OCI-LY7 (cell line): ENCODE measurements around the gene NPDC1. TPM values are rescaled to one million over a fixed set of nuclear protein-coding genes. Genes with fewer than 3 reads are reported as not detected.
"Not testable (repeated sequence)": the region's sequence is repeated elsewhere in the genome, so short reads cannot be mapped to it uniquely, and the experiment has no call there.

Source experiments
- BruUV-seq: library from RNA; stranded (reverse); fragments of 400-500 nt; replicated peaks from 2 replicates; lab custom pipeline; 2021; lab: Mats Ljungman, UMichigan
- CTCF ChIA-PET: fragments of 300-600 bp; sonication (Branson Sonifier 250); formaldehyde crosslinking; loops from one replicate; lab custom pipeline; 2022; ENCODE audit warnings: antibody characterized with exemption; ENCODE audit not compliant: unreplicated experiment; lab: Charles Lee
- POLR2A ChIA-PET: fragments of 300-600 bp; sonication (Branson Sonifier 250); formaldehyde crosslinking; loops from one replicate; lab custom pipeline; 2022; ENCODE audit warnings: antibody characterized with exemption; lab: Charles Lee
- DNase-seq: peaks from one replicate; pipeline ENCODE4 v3.0.0-alpha.2; 2015; ENCODE audit warnings: low spot score
- H2AFZ ChIP-seq: fragments of 200-600 bp; sonication (generic), shearing (Covaris generic); 2 replicates; pipeline ENCODE4 v1.6.1; 2014; ENCODE audit warnings: mild to moderate bottlenecking, antibody characterized with exemption, low read length, moderate library complexity
- H3K27ac ChIP-seq: fragments of 200-600 bp; sonication (generic); 2 replicates; pipeline ENCODE4 v1.5.1; 2014; ENCODE audit warnings: mixed run types, low read depth, mild to moderate bottlenecking, moderate library complexity, low read length, inconsistent platforms; ENCODE audit not compliant: poor library complexity, severe bottlenecking
- H3K36me3 ChIP-seq: fragments of 200-600 bp; sonication (generic); 2 replicates; pipeline ENCODE4 v1.6.1; 2014; ENCODE audit warnings: mild to moderate bottlenecking, antibody characterized with exemption, low read length, moderate library complexity, mixed read lengths; ENCODE audit not compliant: insufficient read depth
- H3K4me1 ChIP-seq: fragments of 200-600 bp; sonication (generic); 2 replicates; pipeline ENCODE4 v1.5.1; 2014; ENCODE audit warnings: mild to moderate bottlenecking, low read length; ENCODE audit not compliant: insufficient read depth, poor library complexity, severe bottlenecking
- H3K4me2 ChIP-seq: fragments of 200-600 bp; sonication (generic); 2 replicates; pipeline ENCODE4 v1.6.1; 2014; ENCODE audit warnings: mild to moderate bottlenecking, low read length
- H3K4me3 ChIP-seq: fragments of 200-600 bp; sonication (generic); 2 replicates; pipeline ENCODE4 v1.5.1; 2014; ENCODE audit warnings: mild to moderate bottlenecking, low read depth, low read length; ENCODE audit not compliant: poor library complexity, severe bottlenecking
- H3K79me2 ChIP-seq: fragments of 200-600 bp; sonication (generic); 2 replicates; pipeline ENCODE4 v1.6.1; 2016; ENCODE audit warnings: low read depth, mild to moderate bottlenecking, low read length, moderate library complexity, mixed read lengths; ENCODE audit not compliant: insufficient read depth
- H3K9me2 ChIP-seq: fragments of 200-600 bp; sonication (generic); 2 replicates; pipeline ENCODE4 v1.6.1; 2016; ENCODE audit warnings: mild to moderate bottlenecking, low read length, mixed read lengths; ENCODE audit not compliant: insufficient read depth
- H3K9me3 ChIP-seq: fragments of 200-600 bp; sonication (generic); 2 replicates; pipeline ENCODE4 v1.6.1; 2014; ENCODE audit warnings: mild to moderate bottlenecking, mixed run types, low read length, mixed read lengths
- H4K20me1 ChIP-seq: fragments of 200-600 bp; sonication (generic); 2 replicates; pipeline ENCODE4 v1.6.1; 2014; ENCODE audit warnings: mild to moderate bottlenecking, antibody characterized with exemption, low read length, moderate library complexity, mixed read lengths; ENCODE audit not compliant: insufficient read depth
- CTCF ChIP-seq: fragments of 200-600 bp; sonication (generic); conservative IDR thresholded peaks from 2 replicates; pipeline ENCODE4 v1.5.1; 2014; ENCODE audit warnings: mild to moderate bottlenecking, antibody characterized with exemption, low read length, moderate library complexity, mixed read lengths
- EZH2phosphoT487 ChIP-seq: fragments of 200-600 bp; sonication (generic); IDR thresholded peaks from 2 replicates; pipeline ENCODE4 v1.6.1; 2018; ENCODE audit warnings: low read depth, borderline replicate concordance, mild to moderate bottlenecking, mixed run types, antibody characterized with exemption, low read length, moderate library complexity, mixed read lengths
- intact Hi-C: fragments of 100-400 bp; cut with micrococcal nuclease; formaldehyde crosslinking; loops from one replicate; pipeline ENCODE4 v1.10.0; 2022; ENCODE audit not compliant: unreplicated experiment
- total RNA-seq, 2 experiments: library from RNA; depleted of rRNA in 1 of 2; stranded (reverse); fragments of >200 nt in 1 of 2; shearing (Covaris generic) in 1 of 2; gene quantifications; 2 replicates each; pipeline ENCODE4 v1.2.3, GENCODE V29; 2014 to 2022

Gene NPDC1
- total RNA-seq, 2 experiments from 2014 or later: 0.32 to 0.38 TPM

- intact Hi-C loops: no loop called here
- peak; percentile 52 for DNase-seq
- Histone ChIP-seq H3K79me2 (peaks cover 9% of the 10 kb centered on the region; the same call in 1 of the 2 replicates), H3K9me2 (no peaks in the 10 kb centered on the region), H3K36me3 (peaks cover 23% of the 10 kb centered on the region; the same call in 1 of the 2 replicates), H2AFZ (no peak overlapping the region), H4K20me1 (no peaks in the 10 kb centered on the region), H3K4me3 (no peak overlapping the region), H3K9me3 (no peaks in the 10 kb centered on the region), H3K4me1 (peaks cover 14% of the 10 kb centered on the region), H3K4me2 (no peak overlapping the region), H3K27ac (no peak overlapping the region)
- TF ChIP-seq EZH2phosphoT487: no peak
- TF ChIP-seq CTCF: peak; percentile 80
- POLR2A ChIA-PET: no interaction called here
- no TSS peak for BruUV-seq
- CTCF ChIA-PET: interaction anchor here (0.6 kb wide), 2 partner anchors 13 to 190 kb away, joined by 3 to 5 read pairs; partner anchors contain the start of gene UAP1L1
Measured at GRCh38 chr9:137064027-137064879, 18.3 kb upstream of the NPDC1 start.

- no peak for DNase-seq
- ChIA-PET CTCF (interaction anchor here (0.6 kb wide), 1 partner anchor 191 kb away, joined by 3 read pairs; no protein-coding TSS in a partner anchor), POLR2A (no interaction called here)
- no peaks in the 10 kb centered on the region for H3K9me3 ChIP-seq
- peaks cover 7% of the 10 kb centered on the region for H3K4me1 ChIP-seq
- 0 out of 2 replicates have a peak, but pooled peaks cover under 1% of the 10 kb centered on the region for H3K79me2 ChIP-seq
- no peaks in the 10 kb centered on the region for H3K9me2 ChIP-seq
- no peak overlapping the region for H3K4me2 ChIP-seq
- peaks cover 23% of the 10 kb centered on the region; the same call in 1 of the 2 replicates for H3K36me3 ChIP-seq
- H2AFZ ChIP-seq: no peak overlapping the region
- TF ChIP-seq EZH2phosphoT487 (no peak), CTCF (no peak)
- intact Hi-C loops: no loop called here
- no peak overlapping the region for H3K4me3 ChIP-seq
- H4K20me1 ChIP-seq: no peaks in the 10 kb centered on the region
- no peak overlapping the region for H3K27ac ChIP-seq
- BruUV-seq: no TSS peak
Measured at GRCh38 chr9:137063311-137064026, 17.5 kb upstream of the NPDC1 start.

DNA sequence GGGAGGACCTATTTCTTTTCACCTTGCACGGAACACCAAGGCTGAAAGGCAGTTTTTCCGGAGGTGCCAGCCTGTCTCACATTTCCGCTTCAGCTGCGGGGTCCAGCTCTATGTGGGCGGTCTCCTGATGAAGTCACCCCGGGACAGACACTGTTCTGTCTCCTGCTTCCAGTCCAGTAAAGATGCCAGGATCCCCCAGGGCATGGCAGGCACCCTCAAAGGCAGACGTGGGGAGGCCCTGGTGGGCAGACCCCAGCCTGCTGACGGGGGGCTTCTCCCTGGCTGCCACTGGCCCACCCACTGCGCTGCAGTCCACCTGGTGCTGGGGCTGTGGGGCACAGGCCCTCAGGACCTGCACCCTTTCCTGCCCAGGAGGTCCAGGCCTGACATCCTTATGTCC lies 16.8 kb upstream of the NPDC1 start:
- POLR2A ChIA-PET, H3K27ac ChIP-seq, H3K4me2 ChIP-seq, H3K4me1 ChIP-seq, H3K9me3 ChIP-seq, BruUV-seq, H3K79me2 ChIP-seq, CTCF ChIA-PET, intact Hi-C loops, H2AFZ ChIP-seq, H3K9me2 ChIP-seq, H4K20me1 ChIP-seq, DNase-seq, H3K4me3 ChIP-seq: not testable (repeated sequence)
- H3K36me3 ChIP-seq: peaks cover 23% of the 10 kb centered on the region; the same call in 1 of the 2 replicates
